Pancreas (tissue), 10 donors: ENCODE measurements around the gene RBFOX1. TPM values are rescaled to one million over a fixed set of nuclear protein-coding genes. Genes with fewer than 3 reads are reported as not detected.

Experiments
- ATAC-seq, 4 donors: fragments of 200-7000 bp; cut with Tn5 transposase; one replicate each; pipeline versions ENCODE4 v1.8.0 to v1.9.1; 2020; ENCODE audit warnings: mild to moderate bottlenecking in 4 of 4, moderate library complexity in 4 of 4
- DNase-seq, 6 donors: peaks; one replicate each; pipeline ENCODE4 v3.0.0-alpha.2; 2020
- FAIRE-seq: peaks from 2 replicates; lab custom pipeline; 2012; peaks lifted over from hg19 to GRCh38; lab: Jason Lieb, UNC
- H3K27ac ChIP-seq, 4 donors: fragments of 200-600 bp; sonication (generic); 1 replicate in 3 of 4; 2 replicates in 1 of 4; pipeline versions ENCODE4 v1.5.0 to v1.8.0; 2020
- H3K27me3 ChIP-seq, 4 donors: fragments of 200-600 bp; one replicate each; pipeline ENCODE4 v1.8.0; 2021
- H3K36me3 ChIP-seq, 3 donors: fragments of 200-600 bp; sonication (generic) in 1 of 3; one replicate each; pipeline versions ENCODE4 v1.5.0 to v1.8.0; 2020 to 2021
- H3K4me1 ChIP-seq, 3 donors: fragments of 200-600 bp; one replicate each; pipeline ENCODE4 v1.8.0; 2021
- H3K4me3 ChIP-seq, 4 donors: fragments of 200-600 bp; sonication (generic) in 2 of 4; one replicate each; pipeline versions ENCODE4 v1.5.0 to v1.8.0; 2020 to 2021
- H3K9me3 ChIP-seq, 4 donors: fragments of 200-600 bp; one replicate each; pipeline ENCODE4 v1.8.0; 2021
- CTCF ChIP-seq, 4 donors: fragments of 200-600 bp; sonication (generic) in 3 of 4; IDR thresholded peaks; one replicate each; pipeline versions ENCODE4 v1.5.0 to v1.8.0; 2021; ENCODE audit warnings: antibody characterized with exemption in 4 of 4
- WGBS, 2 donors: extraction: QIAGEN DNeasy Blood & Tissue Kit; methylation state at CpG; one replicate each; pipeline ENCODE4 v1.1.7; 2013; 5-methylcytosine and 5-hydroxymethylcytosine counted together
- intact Hi-C, 3 donors: fragments of 100-400 bp; cut with DNase I; formaldehyde crosslinking; loops; one replicate each; pipeline versions ENCODE4 v1.11.1 to v1.14.2; 2022
- polyA plus RNA-seq, 2 donors: library from polyadenylated mRNA; stranded (reverse); fragments of 200-250 nt; gene quantifications; one replicate each; pipeline ENCODE4 v1.2.3, GENCODE V29; 2013
- total RNA-seq, 6 donors: library from RNA; stranded (reverse); fragmentation: NEBNext Ultra II Directional in 4 of 6; extraction: Animal tissue kit (Norgen Biotek cat#: 25700) in 4 of 6; gene quantifications; one replicate each; pipeline versions ENCODE4 v1.2.1 to v1.2.4, GENCODE V29; 2021 to 2023
- donor health status: healthy with polysubstance abuse.
- donor health status: DM: no; HTN: no; CAD: no; lungs with moderate emphysema.
- donor health status: DM: no; HTN: no; CAD: no.
- donor health status: control.
- donor health status: control.
- donor health status: Bipolar disorder and iron deficiency.
- donor health status: DM: yes; HTN: yes; CAD: no.
- donor health status: DM: no; HTN: no; CAD: no.
- donor health status: DM: no; HTN: no; CAD: no.
- donor health status: DM: yes; HTN: yes; CAD: no.

Gene RBFOX1
- total and polyA plus RNA-seq, 8 donors = 0.12 to 0.28 (median 0.15) TPM; not detected in 3

DNA sequence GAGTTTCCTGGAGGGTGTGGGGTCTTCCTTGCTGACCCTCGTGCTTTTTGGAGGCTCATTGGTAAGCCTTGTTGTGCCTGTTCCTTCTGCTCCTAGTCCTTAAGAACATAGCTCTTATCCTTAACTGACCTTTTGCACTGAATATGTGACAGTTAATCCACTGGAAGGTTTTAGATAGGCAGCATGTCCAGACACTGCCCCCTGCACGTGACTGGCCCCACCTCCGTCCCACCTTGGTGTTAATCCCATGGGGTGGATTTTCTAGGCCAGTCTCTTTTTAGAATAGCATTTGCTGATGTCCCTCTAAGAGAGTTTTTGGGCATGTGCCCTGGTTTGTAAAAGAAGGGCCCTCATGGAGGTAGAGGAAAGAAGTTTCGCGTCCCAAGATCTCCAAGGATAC lies 58.3 kb downstream of the RBFOX1 start:
- DNase-seq (no peak), ATAC-seq (no peak), FAIRE-seq (no peak)
- no peak for TF ChIP-seq CTCF (IDR thresholded peaks at IDR 0.05)
- Histone ChIP-seq H3K4me1 (no peaks in the 10 kb centered on the region), H3K4me3 (no peak overlapping the region), H3K36me3 (no peaks in the 10 kb centered on the region), H3K27me3 (no peaks in the 10 kb centered on the region), H3K27ac (no peak overlapping the region), H3K9me3 (no peaks in the 10 kb centered on the region)
- intact Hi-C loops = no loop called here
- WGBS, 2 donors = 49 to 55% methylated on average over 5 of the region's 5 CpGs

DNA sequence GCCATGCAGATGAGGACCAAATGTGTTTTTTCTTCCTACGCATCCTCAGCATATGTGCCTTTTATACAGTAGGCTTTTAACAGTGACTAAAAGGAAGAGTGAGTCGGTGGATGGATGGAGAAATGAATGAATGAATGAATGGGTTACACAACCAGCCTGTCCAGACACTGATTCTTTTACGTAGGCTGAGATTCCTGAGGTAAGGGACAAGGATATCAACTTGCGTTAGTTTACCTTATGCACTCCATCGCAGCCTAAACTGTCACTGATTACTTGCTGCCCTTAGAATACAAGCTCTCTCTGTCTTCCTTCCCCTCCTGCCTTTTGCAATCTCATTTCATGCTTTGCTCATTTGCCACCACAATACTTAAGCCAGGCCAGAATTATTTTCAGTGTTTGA lies 59.0 kb downstream of the RBFOX1 start:
- DNase-seq = no peak
- intact Hi-C loops = no loop called here
- H3K4me1 ChIP-seq = no peaks in the 10 kb centered on the region
- no peak overlapping the region for H3K4me3 ChIP-seq
- no peaks in the 10 kb centered on the region for H3K36me3 ChIP-seq
- H3K27ac ChIP-seq = no peak overlapping the region
- 46 to 48% methylated on average over 5 of the region's 5 CpGs for WGBS, 2 donors
- no peak for ATAC-seq
- TF ChIP-seq CTCF (IDR thresholded peaks at IDR 0.05) = no peak
- FAIRE-seq = no peak
- no peaks in the 10 kb centered on the region for H3K27me3 ChIP-seq
- H3K9me3 ChIP-seq = no peaks in the 10 kb centered on the region

DNA sequence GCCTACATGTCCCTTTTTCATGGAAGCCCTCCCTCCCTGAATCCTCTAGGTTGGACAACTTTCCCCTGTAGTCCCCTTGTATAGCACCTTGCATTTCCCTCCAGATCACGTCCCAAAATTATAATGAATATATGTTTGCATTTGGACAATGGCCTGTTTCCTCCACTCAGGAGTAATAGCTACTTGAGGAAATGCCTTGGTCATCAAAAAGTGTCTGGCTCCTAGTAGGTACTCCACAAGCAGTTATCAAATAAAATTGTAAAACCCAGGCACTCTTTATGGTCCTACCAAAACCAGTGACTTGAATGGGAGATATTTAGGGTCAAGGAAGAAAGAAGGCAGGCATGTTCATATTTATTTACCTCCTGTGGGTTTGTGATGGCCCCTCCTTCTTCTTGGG lies 59.6 kb downstream of the RBFOX1 start:
- no peak overlapping the region for H3K4me3 ChIP-seq
- ATAC-seq (no peak), FAIRE-seq (no peak), DNase-seq (no peak)
- intact Hi-C loops = no loop called here
- no peak overlapping the region for H3K27ac ChIP-seq
- no peaks in the 10 kb centered on the region for H3K4me1 ChIP-seq
- 43 to 55% methylated on average over 1 of the region's 1 CpG for WGBS, 2 donors
- no peaks in the 10 kb centered on the region for H3K36me3 ChIP-seq
- no peak for TF ChIP-seq CTCF (IDR thresholded peaks at IDR 0.05)
- H3K9me3 ChIP-seq = no peaks in the 10 kb centered on the region
- no peaks in the 10 kb centered on the region for H3K27me3 ChIP-seq

DNA sequence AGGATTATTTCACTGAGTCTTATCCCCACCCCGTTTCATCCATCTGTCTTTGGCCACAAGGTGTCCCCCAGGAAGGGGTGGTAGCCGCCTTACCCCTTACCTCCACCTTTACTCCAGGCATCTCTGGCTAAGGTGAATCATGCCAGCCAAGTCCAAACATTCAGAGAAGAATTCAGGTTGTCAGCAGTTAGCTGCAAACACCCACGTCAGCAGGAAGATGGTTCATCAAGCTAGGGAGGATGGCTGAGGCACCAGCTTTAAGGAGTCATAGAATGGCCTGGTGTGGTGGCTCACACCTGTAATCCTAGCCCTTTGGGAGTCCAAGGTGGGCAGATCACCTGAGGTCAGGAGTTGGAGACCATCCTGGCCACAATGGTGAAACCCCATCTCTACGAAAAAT lies 61.0 kb downstream of the RBFOX1 start:
- intact Hi-C loops = no loop called here
- DNase-seq = no peak

More for the DNA sequence above, 61.0 kb downstream of the RBFOX1 start:
- no peak overlapping the region for H3K27ac ChIP-seq
- no peaks in the 10 kb centered on the region for H3K27me3 ChIP-seq
- TF ChIP-seq CTCF (IDR thresholded peaks at IDR 0.05) = no peak
- no peak overlapping the region for H3K4me3 ChIP-seq
- 58 to 73% methylated on average over 4 of the region's 4 CpGs for WGBS, 2 donors
- ATAC-seq (no peak), FAIRE-seq (no peak)
- no peaks in the 10 kb centered on the region for H3K9me3 ChIP-seq
- no peaks in the 10 kb centered on the region for H3K36me3 ChIP-seq
- no peaks in the 10 kb centered on the region for H3K4me1 ChIP-seq
